Stimulated activated naive B cell treated with anti-CD40 and anti-IgM and Interleukin-4, amounts not matched to agents 10 μg/mL and 1 μg/mL and 100 μg/mL, for 72 hours (primary cell): ENCODE measurements around the gene QTRT2.

ENCODE experiments used
- ATAC-seq, 2 donors: fragments of 150-1000 bp; cut with Tn5 transposase; replicated peaks; 2 replicates each; pipeline ENCODE4 v1.10.0; 2021; ENCODE audit warnings: moderate library complexity in 1 of 2
- DNase-seq: peaks from one replicate; pipeline ENCODE4 v3.0.0; 2021
- H3K27ac Mint-ChIP-seq: one replicate; pipeline ENCODE4 v1.8.0; 2022; ENCODE audit warnings: mild to moderate bottlenecking, mixed read lengths
- H3K27me3 Mint-ChIP-seq, 2 donors: one replicate each; pipeline ENCODE4 v1.8.0; 2022; ENCODE audit warnings: mixed read lengths in 2 of 2
- H3K36me3 Mint-ChIP-seq, 2 donors: one replicate each; pipeline ENCODE4 v1.8.0; 2022; ENCODE audit warnings: mixed read lengths in 2 of 2, mild to moderate bottlenecking in 1 of 2
- H3K4me1 Mint-ChIP-seq, 2 donors: one replicate each; pipeline ENCODE4 v1.8.0; 2022; ENCODE audit warnings: mixed read lengths in 2 of 2, mild to moderate bottlenecking in 1 of 2
- H3K4me3 Mint-ChIP-seq, 2 donors: one replicate each; pipeline ENCODE4 v1.8.0; 2022; ENCODE audit warnings: mild to moderate bottlenecking in 2 of 2, mixed read lengths in 2 of 2, moderate library complexity in 1 of 2
- H3K9me3 Mint-ChIP-seq, 2 donors: one replicate each; pipeline ENCODE4 v1.8.0; 2022; ENCODE audit warnings: mixed read lengths in 2 of 2, mild to moderate bottlenecking in 1 of 2

QTRT2 gene

DNA sequence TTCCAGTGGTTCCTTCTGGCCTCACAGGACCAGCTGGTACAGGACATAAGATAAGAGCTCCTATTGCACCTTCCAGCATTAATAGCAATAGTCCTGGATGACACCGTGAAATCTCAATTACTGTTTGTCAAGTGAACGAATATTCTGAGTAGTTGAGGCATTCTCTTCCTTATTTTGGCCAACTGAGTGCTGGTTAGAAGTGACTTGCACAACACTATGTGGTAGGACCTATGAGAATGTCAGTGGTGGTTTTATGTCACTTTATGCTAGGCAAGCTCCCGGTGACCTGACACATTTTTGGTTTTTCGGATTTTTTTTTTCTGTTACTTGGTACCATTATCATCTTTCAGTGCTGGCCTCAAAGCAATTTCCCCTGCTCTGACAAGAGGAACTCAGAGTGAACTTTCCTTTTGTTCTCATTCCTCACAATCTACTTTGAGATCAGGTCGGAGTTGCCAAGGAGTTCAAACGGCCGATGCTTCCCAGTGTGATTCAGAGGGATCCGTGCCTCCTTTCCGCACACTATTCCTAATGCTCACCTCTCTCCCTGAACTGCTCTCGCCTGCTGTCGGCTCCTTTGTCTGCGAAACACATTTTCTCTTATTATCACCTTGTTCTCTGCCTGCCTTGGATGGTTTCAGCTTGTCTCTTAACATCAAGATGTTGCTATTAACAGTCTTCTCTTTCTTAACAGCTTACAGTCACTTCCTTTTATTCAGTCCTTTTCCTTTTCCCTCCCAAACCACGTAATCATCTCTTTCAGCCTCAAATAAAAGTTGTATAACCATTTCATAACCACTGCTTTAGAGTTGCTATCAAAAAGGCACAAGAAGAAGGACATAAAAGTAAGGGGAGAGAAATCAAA lies 35.8 kb downstream of the QTRT2 start:
- Mint-ChIP-seq H3K4me1 (peaks cover 1 to 7% of the 10 kb centered on the region in 2 donors), H3K27me3 (no peaks in the 10 kb centered on the region), H3K9me3 (peaks cover 0 to 2% of the 10 kb centered on the region in 2 donors), H3K4me3 (no peak overlapping the region), H3K36me3 (peaks cover 8 to 13% of the 10 kb centered on the region in 2 donors), H3K27ac (no peak overlapping the region)
- ATAC-seq = peak in 1 of 2 donors; percentile 27
- no peak for DNase-seq

DNA sequence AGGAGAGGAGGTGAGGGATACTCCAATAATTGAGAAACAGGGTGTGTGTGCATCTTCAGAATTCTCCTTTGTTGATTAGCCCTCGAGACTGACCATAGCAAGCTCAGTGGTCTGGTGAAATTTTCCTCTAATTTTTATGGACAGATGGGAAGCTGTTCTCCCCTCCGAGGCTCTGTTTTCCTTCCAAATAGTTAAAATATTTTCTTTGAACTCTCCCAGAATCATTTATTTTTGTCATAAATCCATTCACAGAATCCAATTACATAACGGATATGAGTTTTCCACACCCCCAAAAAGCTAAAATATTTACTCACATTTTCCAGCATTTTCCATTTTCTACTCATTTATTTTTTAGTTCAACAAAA lies 36.5 kb downstream of the QTRT2 start:
- H3K36me3 Mint-ChIP-seq = peaks cover 2 to 7% of the 10 kb centered on the region in 2 donors
- H3K4me1 Mint-ChIP-seq = peaks cover 1 to 7% of the 10 kb centered on the region in 2 donors
- no peaks in the 10 kb centered on the region for H3K27me3 Mint-ChIP-seq
- H3K4me3 Mint-ChIP-seq = no peak overlapping the region
- no peak for DNase-seq
- H3K27ac Mint-ChIP-seq = no peak overlapping the region
- no peaks in the 10 kb centered on the region for H3K9me3 Mint-ChIP-seq
- ATAC-seq = no peak

DNA sequence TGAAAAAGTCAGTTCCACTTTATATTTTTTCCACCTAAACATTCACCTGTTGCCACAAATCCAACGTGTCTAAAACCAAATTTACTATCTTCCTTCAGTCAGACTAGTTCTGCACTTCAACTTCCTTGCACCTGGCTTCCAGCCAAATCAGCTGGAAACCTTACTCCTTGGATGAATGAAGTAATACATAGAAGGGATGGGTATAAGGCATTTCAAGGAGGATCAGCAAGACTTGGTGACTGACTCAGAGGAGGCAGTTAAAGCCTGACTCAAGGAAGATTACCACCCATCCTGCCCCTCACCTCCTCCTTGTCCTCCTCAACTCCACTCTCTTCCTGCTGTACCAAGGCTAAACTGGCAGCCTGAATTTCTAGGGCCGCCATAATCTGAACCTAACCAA lies 37.1 kb downstream of the QTRT2 start:
- Mint-ChIP-seq H3K27ac (no peak overlapping the region), H3K4me3 (no peak overlapping the region), H3K4me1 (peaks cover 0 to 7% of the 10 kb centered on the region in 2 donors), H3K27me3 (no peaks in the 10 kb centered on the region), H3K36me3 (peaks cover under 1 to 4% of the 10 kb centered on the region in 2 donors), H3K9me3 (no peaks in the 10 kb centered on the region)
- DNase-seq = no peak
- ATAC-seq = no peak

DNA sequence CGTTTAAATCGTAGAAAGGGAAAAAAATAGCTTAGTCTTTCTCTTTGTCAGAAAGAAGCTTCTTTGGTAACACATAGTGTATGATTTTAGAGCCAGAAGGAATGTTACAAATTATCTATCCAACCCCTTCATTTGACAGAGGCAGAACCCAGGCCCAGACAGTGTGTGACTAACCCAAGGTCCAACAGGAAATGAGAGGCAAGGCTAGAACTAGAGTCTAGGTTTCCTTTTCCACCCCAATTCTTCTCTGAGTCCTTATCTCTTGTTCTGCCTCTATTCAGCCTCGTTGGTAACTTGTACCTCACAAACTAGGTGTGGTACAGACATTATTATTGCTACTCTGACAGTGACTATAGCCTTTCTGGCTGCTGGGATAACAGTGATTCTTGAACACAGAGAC lies 39.3 kb downstream of the QTRT2 start:
- DNase-seq = no peak
- H3K27ac Mint-ChIP-seq = no peak overlapping the region
- peaks cover 0 to 5% of the 10 kb centered on the region in 2 donors for H3K27me3 Mint-ChIP-seq
- H3K4me1 Mint-ChIP-seq = peaks cover 0 to 7% of the 10 kb centered on the region in 2 donors
- ATAC-seq = no peak
- no peaks in the 10 kb centered on the region for H3K36me3 Mint-ChIP-seq
- no peak overlapping the region for H3K4me3 Mint-ChIP-seq
- H3K9me3 Mint-ChIP-seq = no peaks in the 10 kb centered on the region

DNA sequence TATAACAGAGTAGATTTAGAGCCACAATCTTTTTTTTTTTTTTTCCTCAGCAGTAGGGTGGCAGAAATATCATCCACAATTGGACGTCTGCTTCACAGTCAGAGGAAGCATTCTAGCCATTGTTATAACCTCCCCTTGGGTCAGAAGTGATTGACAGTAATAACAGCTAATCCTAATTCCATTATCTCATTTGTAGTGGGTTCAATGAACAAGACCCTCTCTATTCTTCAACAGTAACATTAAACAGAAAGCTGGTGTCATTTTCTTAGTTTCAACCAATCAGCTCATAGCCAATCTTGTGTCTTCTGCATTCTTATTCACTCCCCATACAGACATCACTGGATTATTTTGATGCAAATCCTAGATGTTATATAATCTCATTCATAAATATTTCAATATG lies 44.6 kb downstream of the QTRT2 start:
- ATAC-seq (no peak), DNase-seq (no peak)
- Mint-ChIP-seq H3K36me3 (no peaks in the 10 kb centered on the region), H3K9me3 (no peaks in the 10 kb centered on the region), H3K4me1 (no peaks in the 10 kb centered on the region), H3K27ac (no peak overlapping the region), H3K4me3 (no peak overlapping the region), H3K27me3 (peaks cover 0 to 11% of the 10 kb centered on the region in 2 donors)

DNA sequence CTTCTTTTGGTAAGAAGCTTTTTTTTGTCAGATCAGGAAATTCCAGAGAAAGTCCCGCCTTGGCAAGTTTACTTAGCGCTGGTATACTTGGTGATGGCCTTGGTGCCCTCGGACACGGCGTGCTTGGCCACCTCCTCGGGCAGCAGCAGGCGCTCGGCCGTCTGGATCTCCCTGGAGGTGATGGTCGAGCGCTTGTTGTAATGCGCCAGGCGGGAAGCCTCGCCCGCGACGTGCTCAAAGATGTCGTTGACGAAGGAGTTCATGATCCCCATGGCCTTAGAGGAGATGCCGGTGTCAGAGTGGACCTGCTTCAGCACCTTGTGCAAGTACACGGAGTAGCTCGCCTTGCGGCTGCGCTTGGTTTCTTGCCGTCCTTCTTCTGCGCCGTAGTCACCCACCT lies 46.6 kb downstream of the QTRT2 start:
- peaks cover 0 to 11% of the 10 kb centered on the region in 2 donors for H3K27me3 Mint-ChIP-seq
- no peak for ATAC-seq
- no peak for DNase-seq
- H3K4me1 Mint-ChIP-seq = no peaks in the 10 kb centered on the region
- H3K4me3 Mint-ChIP-seq = no peak overlapping the region
- H3K36me3 Mint-ChIP-seq = no peaks in the 10 kb centered on the region
- H3K9me3 Mint-ChIP-seq = no peaks in the 10 kb centered on the region
- H3K27ac Mint-ChIP-seq = no peak overlapping the region

DNA sequence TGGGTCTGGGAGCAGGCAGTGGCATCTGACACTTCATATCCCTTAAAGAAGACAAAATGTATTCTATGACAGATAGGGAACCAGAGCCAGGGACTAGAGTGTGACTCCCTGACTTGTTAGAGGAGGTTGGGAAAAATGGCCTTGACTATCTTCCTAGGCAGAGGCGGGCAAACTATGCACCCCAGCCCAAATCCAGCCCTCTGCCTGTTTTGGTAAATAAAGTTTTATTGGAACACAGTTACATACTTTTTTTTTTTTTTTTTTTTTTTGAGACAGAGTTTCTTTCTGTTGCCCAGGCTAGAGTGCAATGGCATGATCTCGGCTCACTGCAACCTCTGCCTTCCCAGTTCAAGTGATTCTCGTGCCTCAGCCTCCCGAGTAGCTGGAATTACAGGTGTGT lies 47.3 kb downstream of the QTRT2 start:
- H3K27ac Mint-ChIP-seq = no peak overlapping the region
- no peaks in the 10 kb centered on the region for H3K4me1 Mint-ChIP-seq
- no peaks in the 10 kb centered on the region for H3K36me3 Mint-ChIP-seq
- DNase-seq (no peak), ATAC-seq (no peak)
- H3K9me3 Mint-ChIP-seq = no peaks in the 10 kb centered on the region
- no peak overlapping the region for H3K4me3 Mint-ChIP-seq
- peaks cover 0 to 11% of the 10 kb centered on the region in 2 donors for H3K27me3 Mint-ChIP-seq

DNA sequence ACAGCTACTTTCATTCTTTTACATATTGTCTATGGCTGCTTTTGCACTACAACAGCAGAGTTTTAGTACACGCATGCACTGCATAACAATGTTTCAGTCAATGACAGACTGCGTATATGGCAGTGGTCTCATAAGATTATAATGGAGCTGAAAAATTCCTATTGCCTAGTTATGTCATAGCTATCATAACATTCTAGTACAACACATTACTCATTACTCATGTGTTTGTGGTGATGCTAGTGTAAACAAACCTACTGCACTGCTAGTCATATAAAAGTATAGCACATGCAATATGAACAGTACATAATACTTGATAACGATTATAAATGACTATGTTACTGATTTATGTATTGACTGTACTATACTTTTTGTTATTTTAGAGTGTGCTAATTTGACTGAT lies 47.9 kb downstream of the QTRT2 start:
- Mint-ChIP-seq H3K27ac (no peak overlapping the region), H3K4me3 (no peak overlapping the region), H3K9me3 (no peaks in the 10 kb centered on the region), H3K27me3 (peaks cover 0 to 11% of the 10 kb centered on the region in 2 donors), H3K4me1 (no peaks in the 10 kb centered on the region), H3K36me3 (no peaks in the 10 kb centered on the region)
- DNase-seq = no peak
- ATAC-seq = no peak

DNA sequence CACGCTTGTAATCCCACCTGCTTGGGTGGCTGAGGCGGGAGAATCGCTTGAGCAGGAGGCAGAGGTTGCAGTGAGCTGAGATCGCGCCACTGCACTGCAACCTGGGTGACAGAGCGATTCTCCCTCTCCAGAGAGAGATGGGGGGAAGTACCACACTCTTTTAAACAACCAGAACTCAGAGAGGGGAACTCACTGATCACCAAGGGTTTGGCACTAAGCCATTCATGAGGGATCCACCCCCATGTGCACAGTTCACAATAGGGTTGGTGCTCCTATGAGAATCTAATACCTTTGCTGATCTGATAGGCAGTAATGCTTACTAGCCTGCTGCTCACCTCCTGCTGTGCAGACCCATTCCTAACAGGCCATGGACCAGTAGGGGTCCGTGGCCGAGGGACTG lies 51.6 kb downstream of the QTRT2 start:
- peaks cover 0 to 5% of the 10 kb centered on the region in 2 donors for H3K27me3 Mint-ChIP-seq
- H3K9me3 Mint-ChIP-seq = no peaks in the 10 kb centered on the region
- peaks cover 0 to 3% of the 10 kb centered on the region in 2 donors for H3K4me1 Mint-ChIP-seq
- no peak for ATAC-seq
- no peak overlapping the region for H3K27ac Mint-ChIP-seq
- H3K4me3 Mint-ChIP-seq = no peak overlapping the region
- no peak for DNase-seq
- no peaks in the 10 kb centered on the region for H3K36me3 Mint-ChIP-seq

DNA sequence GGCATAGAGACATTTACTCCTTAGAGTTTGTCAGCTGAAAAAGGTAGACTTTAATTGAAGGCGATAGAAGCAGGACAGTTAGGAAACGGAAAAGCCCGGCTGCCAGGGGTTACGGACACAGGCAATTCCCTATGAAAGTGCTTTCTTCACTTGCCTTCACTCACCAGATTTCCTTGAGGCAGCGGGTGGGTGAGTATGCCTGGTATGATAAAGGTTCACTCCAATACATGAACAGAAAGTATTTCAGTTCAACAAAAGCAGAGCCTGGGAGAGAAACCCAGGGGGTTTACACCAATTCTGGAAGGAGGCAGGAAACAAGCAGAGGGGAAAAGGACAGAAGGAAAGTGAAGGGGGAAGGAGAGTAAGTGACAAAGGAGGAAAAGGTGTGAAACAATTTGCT lies 53.9 kb downstream of the QTRT2 start:
- Mint-ChIP-seq H3K27ac (no peak overlapping the region), H3K4me1 (peaks cover 0 to 3% of the 10 kb centered on the region in 2 donors), H3K27me3 (peaks cover 0 to 5% of the 10 kb centered on the region in 2 donors), H3K4me3 (no peak overlapping the region), H3K9me3 (no peaks in the 10 kb centered on the region), H3K36me3 (no peaks in the 10 kb centered on the region)
- ATAC-seq = no peak
- DNase-seq = no peak

DNA sequence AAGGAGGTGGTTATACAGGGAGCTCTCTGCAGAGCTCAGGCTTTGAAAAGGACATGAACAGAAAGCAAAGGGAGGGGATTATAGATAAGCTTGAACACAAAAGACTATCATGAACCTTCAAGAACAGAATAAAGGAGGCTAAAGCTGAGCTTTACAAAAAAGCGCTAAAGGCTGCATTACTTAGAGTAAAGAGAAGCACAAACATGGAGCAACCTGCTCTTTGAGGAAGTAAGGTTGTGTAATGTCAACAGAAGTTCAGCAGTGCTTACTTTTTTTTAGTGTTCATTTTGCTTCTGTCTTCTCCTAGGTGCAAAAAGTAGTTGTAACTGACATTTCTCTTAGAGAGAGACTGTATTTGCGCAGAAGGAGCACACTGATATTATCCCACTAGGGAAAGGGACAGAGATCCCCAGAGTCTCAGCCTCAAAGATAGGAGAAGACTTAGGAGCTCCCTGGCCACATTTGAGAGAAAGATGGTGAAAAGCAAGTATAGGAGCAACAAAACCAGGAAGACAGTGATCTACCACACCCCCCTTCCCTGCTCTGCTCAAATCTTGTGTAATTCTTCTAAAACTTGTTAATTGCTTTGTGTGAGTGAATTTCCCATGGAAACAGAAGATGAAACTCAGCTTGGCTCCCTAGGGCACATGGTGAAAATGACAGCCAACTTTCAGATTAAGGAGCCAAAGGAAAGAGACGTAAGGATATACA lies 54.7 kb downstream of the QTRT2 start:
- Mint-ChIP-seq H3K4me3 (no peak overlapping the region), H3K4me1 (peaks cover 0 to 3% of the 10 kb centered on the region in 2 donors), H3K9me3 (no peaks in the 10 kb centered on the region), H3K36me3 (no peaks in the 10 kb centered on the region), H3K27me3 (peaks cover 0 to 5% of the 10 kb centered on the region in 2 donors), H3K27ac (no peak overlapping the region)
- ATAC-seq = no peak
- no peak for DNase-seq

DNA sequence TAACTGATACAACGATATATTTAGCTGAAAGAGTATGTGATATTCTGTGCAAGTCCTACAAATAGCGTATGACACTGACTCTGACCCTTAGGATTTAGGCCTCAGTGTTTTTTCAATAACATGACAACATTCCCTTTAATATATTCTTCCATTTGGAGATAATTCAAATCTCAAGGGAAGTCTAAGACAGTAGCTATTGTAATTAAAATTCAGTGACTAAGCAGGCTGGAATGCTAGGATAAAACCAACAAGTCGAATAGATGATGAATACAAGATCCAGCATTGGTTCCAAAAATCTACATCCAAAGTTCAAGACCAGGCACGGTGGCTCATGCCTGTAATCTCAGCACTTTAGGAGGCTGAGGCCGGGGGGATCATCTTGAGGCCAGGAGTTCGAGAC lies 56.2 kb downstream of the QTRT2 start:
- Mint-ChIP-seq H3K4me3 (no peak overlapping the region), H3K9me3 (no peaks in the 10 kb centered on the region), H3K27ac (no peak overlapping the region), H3K4me1 (peaks cover 0 to 3% of the 10 kb centered on the region in 2 donors), H3K27me3 (peaks cover 0 to 5% of the 10 kb centered on the region in 2 donors), H3K36me3 (no peaks in the 10 kb centered on the region)
- DNase-seq (no peak), ATAC-seq (no peak)

DNA sequence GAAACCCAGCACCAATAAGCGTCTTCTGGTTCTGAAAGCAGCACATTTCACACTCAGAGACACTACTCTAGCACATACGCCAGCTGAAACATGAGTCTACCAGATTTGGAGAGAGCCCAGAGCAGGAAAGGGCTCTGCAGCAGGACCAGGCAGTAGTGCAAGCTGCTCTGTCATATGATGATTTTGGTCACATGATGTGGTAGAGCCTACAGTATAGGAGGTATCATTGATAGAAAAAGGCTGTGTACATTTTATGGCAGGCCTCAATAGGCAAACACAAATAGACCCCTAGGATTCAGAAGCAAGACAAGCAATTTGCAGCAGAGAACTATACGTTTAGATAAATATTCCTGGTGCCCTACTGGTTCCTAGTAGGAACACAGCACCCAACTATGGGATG lies 58.2 kb downstream of the QTRT2 start:
- Mint-ChIP-seq H3K4me1 (peaks cover 0 to 3% of the 10 kb centered on the region in 2 donors), H3K27me3 (peaks cover 0 to 5% of the 10 kb centered on the region in 2 donors), H3K27ac (no peak overlapping the region), H3K36me3 (no peaks in the 10 kb centered on the region), H3K4me3 (no peak overlapping the region), H3K9me3 (no peaks in the 10 kb centered on the region)
- ATAC-seq (no peak), DNase-seq (no peak)

DNA sequence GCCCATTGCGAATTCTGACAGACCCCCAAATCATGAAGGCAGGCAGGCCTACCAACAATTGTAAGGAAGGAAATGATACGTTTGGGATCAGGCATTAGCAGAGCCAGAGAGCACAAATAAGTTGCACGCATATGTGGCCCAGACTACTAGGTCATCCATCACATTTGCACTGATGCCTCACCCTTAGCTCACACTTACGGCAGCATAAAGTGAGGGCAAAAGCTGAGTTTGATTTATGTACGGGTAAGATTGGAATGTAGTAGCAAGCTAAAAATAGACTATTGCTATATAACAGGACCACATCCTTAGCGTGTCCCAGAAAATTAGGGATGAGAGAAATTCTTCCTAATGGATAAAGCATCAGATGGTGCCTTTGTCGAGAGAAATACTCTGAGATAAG lies 58.6 kb downstream of the QTRT2 start:
- Mint-ChIP-seq H3K4me1 (peaks cover 0 to 3% of the 10 kb centered on the region in 2 donors), H3K27ac (no peak overlapping the region), H3K9me3 (no peaks in the 10 kb centered on the region), H3K27me3 (peaks cover 0 to 5% of the 10 kb centered on the region in 2 donors), H3K4me3 (no peak overlapping the region), H3K36me3 (no peaks in the 10 kb centered on the region)
- DNase-seq (no peak), ATAC-seq (no peak)

DNA sequence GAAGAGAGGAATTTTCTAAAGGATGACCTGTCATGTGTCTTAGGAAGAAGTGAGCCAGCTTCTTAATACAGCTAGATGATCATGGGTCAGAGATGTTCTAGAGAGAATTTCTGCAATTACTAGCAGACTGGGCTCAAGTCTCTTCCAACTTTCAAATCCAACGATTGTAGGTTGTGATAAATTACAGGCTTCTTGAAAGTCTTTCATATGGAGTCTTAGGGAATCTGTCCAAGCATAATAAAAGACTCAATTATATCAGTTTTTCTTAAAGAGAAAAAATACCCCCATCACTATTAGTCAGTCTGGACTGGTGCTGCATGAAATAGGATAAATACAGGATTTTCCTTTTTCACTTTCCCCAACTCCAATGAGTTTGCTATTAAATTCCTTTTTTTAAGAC lies 63.2 kb downstream of the QTRT2 start:
- no peaks in the 10 kb centered on the region for H3K4me1 Mint-ChIP-seq
- H3K36me3 Mint-ChIP-seq = no peaks in the 10 kb centered on the region
- no peak for ATAC-seq

More for the DNA sequence above, 63.2 kb downstream of the QTRT2 start:
- Mint-ChIP-seq H3K4me3 (no peak overlapping the region), H3K27ac (no peak overlapping the region), H3K27me3 (peaks cover 7 to 8% of the 10 kb centered on the region in 2 donors), H3K9me3 (no peaks in the 10 kb centered on the region)
- no peak for DNase-seq
